Activated CD4-positive, alpha-beta memory T cell treated with anti-CD3 and anti-CD28 coated beads for 36 hours (primary cell): Measurements from ENCODE around the gene YIPF4. TPM values are rescaled to one million over a fixed set of nuclear protein-coding genes. Genes with fewer than 3 reads are reported as not detected.
"Not testable (repeated sequence)": the region's sequence is repeated elsewhere in the genome, so short reads cannot be mapped to it uniquely, and the experiment has no call there.

Experiments used
- CTCF ChIA-PET: fragments of 350-600 bp; sonication (Branson Sonifier 250); formaldehyde crosslinking; loops from one replicate; lab custom pipeline; 2021; ENCODE audit warnings: antibody characterized with exemption, inconsistent platforms; lab: Charles Lee
- POLR2A ChIA-PET: fragments of 350-600 bp; sonication (Branson Sonifier 250); formaldehyde crosslinking; loops from one replicate; lab custom pipeline; 2021; ENCODE audit warnings: antibody characterized with exemption; lab: Charles Lee
- DNase-seq: peaks from one replicate; pipeline ENCODE4 v3.0.0-alpha.2; 2020
- H3K27ac Mint-ChIP-seq: one replicate; pipeline ENCODE4 v1.8.0; 2021; ENCODE audit warnings: mixed read lengths
- H3K27me3 Mint-ChIP-seq: one replicate; pipeline ENCODE4 v1.8.0; 2021; ENCODE audit warnings: mixed read lengths
- H3K36me3 Mint-ChIP-seq: one replicate; pipeline ENCODE4 v1.8.0; 2021; ENCODE audit warnings: mixed read lengths
- H3K4me1 Mint-ChIP-seq: one replicate; pipeline ENCODE4 v1.8.0; 2021; ENCODE audit warnings: low read depth, mixed read lengths
- H3K4me3 Mint-ChIP-seq: one replicate; pipeline ENCODE4 v1.8.0; 2021; ENCODE audit warnings: mild to moderate bottlenecking, mixed read lengths
- H3K9me3 Mint-ChIP-seq: one replicate; pipeline ENCODE4 v1.8.0; 2021; ENCODE audit warnings: mixed read lengths
- intact Hi-C: fragments of 100-400 bp; cut with micrococcal nuclease; formaldehyde crosslinking; loops from one replicate; pipeline ENCODE4 v1.15.1; 2023
- total RNA-seq, 2 experiments: library from RNA; stranded (reverse); gene quantifications; one replicate each; pipeline ENCODE4 v1.2.3, GENCODE V29; 2021

YIPF4 gene
- total RNA-seq, 2 experiments from 2014 or later: 43.5 to 44.3 TPM

DNA sequence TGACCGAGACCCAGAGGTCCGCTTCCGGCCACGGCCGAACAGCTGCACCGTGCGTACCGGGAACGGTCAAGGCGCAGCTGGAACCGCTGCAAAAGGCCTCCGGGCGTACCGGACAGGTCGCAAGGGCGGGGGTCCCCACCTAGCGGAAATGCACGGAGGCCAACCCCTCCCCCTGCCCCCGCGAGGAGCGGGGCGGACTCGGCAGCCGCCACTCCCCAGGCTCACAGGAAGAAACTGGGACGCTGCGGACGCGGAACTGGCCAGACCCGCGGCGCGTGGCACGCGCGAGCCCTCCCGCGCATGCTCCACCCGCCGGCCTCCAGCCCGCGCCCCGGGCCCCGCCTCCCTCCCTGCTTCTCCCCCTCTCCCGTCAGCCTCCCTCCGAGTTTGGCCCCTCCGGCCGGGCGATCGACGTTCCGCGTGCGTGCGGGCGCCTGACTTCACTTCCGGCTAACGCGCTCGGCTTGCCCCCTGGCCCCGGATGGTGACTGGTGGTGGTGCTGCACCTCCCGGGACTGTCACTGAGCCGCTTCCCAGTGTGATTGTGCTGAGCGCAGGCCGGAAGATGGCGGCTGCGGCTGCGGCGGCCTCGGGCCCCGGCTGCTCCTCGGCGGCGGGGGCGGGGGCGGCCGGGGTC, 79.1 kb downstream of the YIPF4 start, which contains the start of gene BIRC6:
Gene BIRC6, plus strand, starts transcription at position 343 of the 637 bp plus-strand sequence. Its CDS starts 139 bp downstream, at position 482.
- Mint-ChIP-seq H3K4me1 (peaks cover 37% of the 10 kb centered on the region), H3K4me3 (peak within 1 kb of the TSS; percentile 84), H3K9me3 (no peaks in the 10 kb centered on the region), H3K27ac (peak within 1 kb of the TSS; percentile 92), H3K27me3 (no peaks in the 10 kb centered on the region), H3K36me3 (peaks cover 17% of the 10 kb centered on the region)
- peak; percentile 99 for DNase-seq
- intact Hi-C loops: loop anchor here (1.0 to 10.0 kb wide), 6 partner anchors 80 to 966 kb away; partner anchors contain the start of genes DPY30, SLC30A6, SPAST and YIPF4
- CTCF ChIA-PET: no interaction called here
- POLR2A ChIA-PET: interaction anchor here (0.8 to 2.3 kb wide), 4 partner anchors 39 to 293 kb away, joined by 3 to 7 read pairs (median 4); partner anchors contain the start of genes SLC30A6, SPAST and YIPF4

- H3K9me3 Mint-ChIP-seq: no peaks in the 10 kb centered on the region
- ChIA-PET CTCF (no interaction called here), POLR2A (interaction anchor here (0.6 to 2.3 kb wide), 3 partner anchors 11 to 192 kb away, joined by 3 to 7 read pairs (median 3); partner anchors contain the start of genes SLC30A6 and YIPF4)
- peak; percentile 59 for DNase-seq
- intact Hi-C loops: loop anchor here (1.0 to 10.0 kb wide), 6 partner anchors 81 to 965 kb away; partner anchors contain the start of genes DPY30, SLC30A6, SPAST and YIPF4
- H3K4me3 Mint-ChIP-seq: peak overlapping the region; percentile 84
- peaks cover 40% of the 10 kb centered on the region for H3K4me1 Mint-ChIP-seq
- H3K36me3 Mint-ChIP-seq: peaks cover 19% of the 10 kb centered on the region
- peak overlapping the region; percentile 92 for H3K27ac Mint-ChIP-seq
- no peaks in the 10 kb centered on the region for H3K27me3 Mint-ChIP-seq
Measured at GRCh38 chr2:32357318-32358110, 79.8 kb downstream of the YIPF4 start.

DNA sequence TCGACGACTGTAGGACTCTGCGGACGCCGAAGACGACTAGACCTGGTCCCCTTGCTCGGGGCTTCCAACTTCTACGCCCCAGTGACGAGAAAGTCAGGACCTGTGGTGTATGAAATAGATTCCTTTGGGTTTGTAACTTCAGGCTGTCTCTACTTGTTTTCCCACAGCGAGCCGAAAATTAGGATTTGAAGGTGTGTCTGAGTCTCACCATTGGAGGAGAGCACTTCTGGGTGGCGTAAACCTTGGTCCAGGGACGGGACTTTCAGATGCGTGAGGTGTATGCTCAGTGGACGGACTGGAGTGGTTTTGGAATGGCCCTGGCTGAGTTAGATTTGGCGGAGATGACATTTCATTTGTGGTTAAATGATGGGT, 80.4 kb downstream of the YIPF4 start:
- DNase-seq: peak; percentile 30
- H3K4me1 Mint-ChIP-seq: peaks cover 43% of the 10 kb centered on the region
- intact Hi-C loops: loop anchor here (5.0 to 10.0 kb wide), 2 partner anchors 323 to 964 kb away; partner anchors contain the start of gene DPY30
- H3K4me3 Mint-ChIP-seq: peak overlapping the region; percentile 84
- ChIA-PET POLR2A (interaction anchor here (0.6 to 2.3 kb wide), 2 partner anchors 11 to 192 kb away, joined by 3 to 7 read pairs; partner anchors contain the start of gene SLC30A6), CTCF (no interaction called here)
- H3K9me3 Mint-ChIP-seq: no peaks in the 10 kb centered on the region
- H3K27ac Mint-ChIP-seq: peak overlapping the region; percentile 92
- H3K36me3 Mint-ChIP-seq: peaks cover 19% of the 10 kb centered on the region
- H3K27me3 Mint-ChIP-seq: no peaks in the 10 kb centered on the region

GRCh38 chr2:32360416-32360815, 82.7 kb downstream of the YIPF4 start:
- ChIA-PET POLR2A (no interaction called here), CTCF (no interaction called here)
- intact Hi-C loops: no loop called here
- no peak overlapping the region for H3K4me3 Mint-ChIP-seq
- H3K27ac Mint-ChIP-seq: peak overlapping the region; percentile 21
- peaks cover 61% of the 10 kb centered on the region for H3K4me1 Mint-ChIP-seq
- no peaks in the 10 kb centered on the region for H3K9me3 Mint-ChIP-seq
- peaks cover 20% of the 10 kb centered on the region for H3K36me3 Mint-ChIP-seq
- H3K27me3 Mint-ChIP-seq: no peaks in the 10 kb centered on the region
- DNase-seq: no peak

GRCh38 chr2:32362997-32363396, 85.3 kb downstream of the YIPF4 start:
- DNase-seq, H3K4me3 Mint-ChIP-seq, H3K27ac Mint-ChIP-seq, POLR2A ChIA-PET, intact Hi-C loops, H3K27me3 Mint-ChIP-seq, CTCF ChIA-PET, H3K9me3 Mint-ChIP-seq: not testable (repeated sequence)
- peaks cover 73% of the 10 kb centered on the region for H3K4me1 Mint-ChIP-seq
- peaks cover 20% of the 10 kb centered on the region for H3K36me3 Mint-ChIP-seq

DNA sequence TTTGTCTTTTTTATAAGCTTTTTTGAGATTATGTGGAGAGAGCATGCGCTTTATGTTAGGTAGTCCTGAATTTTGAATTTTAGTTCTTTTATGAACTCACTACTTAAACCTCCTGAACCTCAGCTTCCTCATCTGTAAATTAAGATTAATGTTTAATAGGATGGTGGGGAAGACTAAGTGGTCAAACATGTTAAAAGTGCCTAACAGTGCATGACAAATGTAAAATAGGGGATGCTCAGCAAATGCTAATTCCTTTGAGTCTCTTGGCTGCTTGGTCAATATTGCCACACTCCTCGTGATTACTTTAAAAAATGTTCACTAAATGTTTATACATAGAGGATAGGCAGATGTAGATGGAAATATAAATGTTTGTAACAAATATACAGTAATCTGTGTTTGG, 85.9 kb downstream of the YIPF4 start:
- intact Hi-C loops: no loop called here
- H3K36me3 Mint-ChIP-seq: peaks cover 14% of the 10 kb centered on the region
- no peak overlapping the region for H3K4me3 Mint-ChIP-seq
- no peak overlapping the region for H3K27ac Mint-ChIP-seq
- POLR2A ChIA-PET: no interaction called here
- no peaks in the 10 kb centered on the region for H3K9me3 Mint-ChIP-seq
- no peak for DNase-seq
- no peaks in the 10 kb centered on the region for H3K27me3 Mint-ChIP-seq
- H3K4me1 Mint-ChIP-seq: peaks cover 71% of the 10 kb centered on the region
- CTCF ChIA-PET: no interaction called here

GRCh38 chr2:32364290-32364689, 86.6 kb downstream of the YIPF4 start:
- POLR2A ChIA-PET, CTCF ChIA-PET, H3K4me3 Mint-ChIP-seq, H3K9me3 Mint-ChIP-seq, intact Hi-C loops, H3K27ac Mint-ChIP-seq, H3K27me3 Mint-ChIP-seq, DNase-seq: not testable (repeated sequence)
- Mint-ChIP-seq H3K36me3 (peaks cover 11% of the 10 kb centered on the region), H3K4me1 (peaks cover 70% of the 10 kb centered on the region)

- H3K4me1 Mint-ChIP-seq: peaks cover 60% of the 10 kb centered on the region
- H3K9me3 Mint-ChIP-seq, H3K36me3 Mint-ChIP-seq, DNase-seq, POLR2A ChIA-PET, CTCF ChIA-PET, H3K27ac Mint-ChIP-seq, H3K4me3 Mint-ChIP-seq, intact Hi-C loops, H3K27me3 Mint-ChIP-seq: not testable (repeated sequence)
Measured at GRCh38 chr2:32365679-32366078, 88.0 kb downstream of the YIPF4 start.

Other genes starting within 250 kb of the YIPF4 start
- gene DPY30, start 238.1 kb upstream of the YIPF4 start, total RNA-seq: 10 to 100 TPM; 81.6 to 89.2 TPM
- 10 to 100 TPM; 15.3 to 15.8 TPM for gene SPAST, start 214.3 kb upstream of the YIPF4 start, total RNA-seq
- gene SLC30A6, start 112.0 kb upstream of the YIPF4 start, total RNA-seq: 10 to 100 TPM; 22.0 to 23.5 TPM
- gene NLRC4, start 13.0 kb upstream of the YIPF4 start, total RNA-seq: under 1 TPM; 0.27 to 0.33 TPM
- 10 to 100 TPM; 58.2 to 62.4 TPM for gene BIRC6, start 79.1 kb downstream of the YIPF4 start, total RNA-seq